Esophagus muscularis mucosa (tissue), 4 donors: ENCODE measurements around the gene PAQR6.

Source experiments
- EP300 ChIP-seq: sonication (generic); formaldehyde crosslinking; IDR thresholded peaks from one replicate; pipeline ENCODE4 v1.6.1; 2017; ENCODE audit warnings: antibody characterized with exemption
- POLR2A ChIP-seq: fragments of 450-650 bp; IDR thresholded peaks from one replicate; pipeline ENCODE4 v1.6.1; 2017; ENCODE audit warnings: antibody characterized with exemption, moderate library complexity, mild to moderate bottlenecking, low read depth
- POLR2AphosphoS5 ChIP-seq, 2 donors: sonication (generic); formaldehyde crosslinking; IDR thresholded peaks; one replicate each; pipeline ENCODE4 v1.6.1; 2017; ENCODE audit warnings: antibody characterized with exemption in 2 of 2
- TF ChIP-seq, protein P1 (sequence below), 3 experiments: fragments of 200-600 bp in 2 of 3; fragments of 450-650 bp in 1 of 3; sonication (generic) in 2 of 3; IDR thresholded peaks; one replicate each; pipeline ENCODE4 v1.5.1; 2017 to 2019; ENCODE audit warnings: antibody characterized with exemption in 3 of 3, mild to moderate bottlenecking in 2 of 3, moderate library complexity in 1 of 3

DNA sequence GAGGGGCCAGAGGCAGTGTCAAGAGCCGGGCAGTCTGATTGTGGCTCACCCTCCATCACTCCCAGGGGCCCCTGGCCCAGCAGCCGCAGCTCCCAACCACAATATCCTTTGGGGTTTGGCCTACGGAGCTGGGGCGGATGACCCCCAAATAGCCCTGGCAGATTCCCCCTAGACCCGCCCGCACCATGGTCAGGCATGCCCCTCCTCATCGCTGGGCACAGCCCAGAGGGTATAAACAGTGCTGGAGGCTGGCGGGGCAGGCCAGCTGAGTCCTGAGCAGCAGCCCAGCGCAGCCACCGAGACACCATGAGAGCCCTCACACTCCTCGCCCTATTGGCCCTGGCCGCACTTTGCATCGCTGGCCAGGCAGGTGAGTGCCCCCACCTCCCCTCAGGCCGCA is 5.9 kb downstream of the PAQR6 start, which contains the start of gene BGLAP:
- TF ChIP-seq POLR2A = no peak
- TF ChIP-seq, protein P1, sequence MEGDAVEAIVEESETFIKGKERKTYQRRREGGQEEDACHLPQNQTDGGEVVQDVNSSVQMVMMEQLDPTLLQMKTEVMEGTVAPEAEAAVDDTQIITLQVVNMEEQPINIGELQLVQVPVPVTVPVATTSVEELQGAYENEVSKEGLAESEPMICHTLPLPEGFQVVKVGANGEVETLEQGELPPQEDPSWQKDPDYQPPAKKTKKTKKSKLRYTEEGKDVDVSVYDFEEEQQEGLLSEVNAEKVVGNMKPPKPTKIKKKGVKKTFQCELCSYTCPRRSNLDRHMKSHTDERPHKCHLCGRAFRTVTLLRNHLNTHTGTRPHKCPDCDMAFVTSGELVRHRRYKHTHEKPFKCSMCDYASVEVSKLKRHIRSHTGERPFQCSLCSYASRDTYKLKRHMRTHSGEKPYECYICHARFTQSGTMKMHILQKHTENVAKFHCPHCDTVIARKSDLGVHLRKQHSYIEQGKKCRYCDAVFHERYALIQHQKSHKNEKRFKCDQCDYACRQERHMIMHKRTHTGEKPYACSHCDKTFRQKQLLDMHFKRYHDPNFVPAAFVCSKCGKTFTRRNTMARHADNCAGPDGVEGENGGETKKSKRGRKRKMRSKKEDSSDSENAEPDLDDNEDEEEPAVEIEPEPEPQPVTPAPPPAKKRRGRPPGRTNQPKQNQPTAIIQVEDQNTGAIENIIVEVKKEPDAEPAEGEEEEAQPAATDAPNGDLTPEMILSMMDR (IDR thresholded peaks at IDR 0.05) = no peak
- TF ChIP-seq POLR2AphosphoS5 (IDR thresholded peaks at IDR 0.05) = no peak
- TF ChIP-seq EP300 = no peak
